ENCODE measurements around the gene SLC12A7. TPM values are rescaled to one million over a fixed set of nuclear protein-coding genes. Genes with fewer than 3 reads are reported as not detected.

Gene SLC12A7
- total RNA-seq, 1 experiment from 2014 or later: 30.8 TPM

- no peak for TF ChIP-seq CTCF (conservative IDR thresholded peaks at IDR 0.05)
- H2BK5ac ChIP-seq (ENCODE audit: insufficient read length, low read length): no peak overlapping the region
- no peak overlapping the region for H2AK5ac ChIP-seq (ENCODE audit: insufficient read length, low read length)
- no peak overlapping the region for H3K4ac ChIP-seq (ENCODE audit: low read depth, low read length)
- Mint-ChIP-seq H3K4me3 (no peak overlapping the region), H3K36me3 (ENCODE audit: insufficient read depth in 1 of 3, low read depth in 3 of 3) (peaks cover 8 to 22% (median 19%) of the 10 kb centered on the region in 3 experiments), H3K27me3 (ENCODE audit: low read depth) (no peaks in the 10 kb centered on the region), H3K27ac (peak overlapping the region in 2 of 3 experiments; percentile 40 to 53; a peak in 3 of 7 replicates), H3K4me1 (peaks cover 25 to 52% of the 10 kb centered on the region in 2 experiments), H3K9me3 (no peaks in the 10 kb centered on the region)
- no peak overlapping the region for H2BK20ac ChIP-seq (ENCODE audit: low read depth, low read length, poor library complexity, severe bottlenecking)
- no peak overlapping the region for H3K23ac ChIP-seq (ENCODE audit: insufficient read length, low read depth, low read length)
- H3K9ac ChIP-seq (ENCODE audit: extremely low read depth, insufficient read length, low read length): no peak overlapping the region
- H3K4me1 ChIP-seq (ENCODE audit: insufficient read depth, low read length): no peaks in the 10 kb centered on the region; the same call in 1 of the 2 replicates
- H3K79me2 ChIP-seq (ENCODE audit: insufficient read depth, low read length): no peaks in the 10 kb centered on the region
- WGBS (ENCODE audit: extremely low coverage, insufficient read length, low lambda C conversion rate): no CpG with 5 or more reads among the region's 22 CpGs
- no peaks in the 10 kb centered on the region for H3K9me3 ChIP-seq (ENCODE audit: control insufficient read depth, low read depth, low read length)
- no peak overlapping the region for H3K56ac ChIP-seq (ENCODE audit: insufficient read length, low read depth, low read length)
- no peak overlapping the region for H3T11ph ChIP-seq (ENCODE audit: low read length)
- no peak overlapping the region for H3K27ac ChIP-seq (ENCODE audit: insufficient read length, low read depth, low read length)
- H4K8ac ChIP-seq (replicated peaks; ENCODE audit: insufficient read length, low read depth, low read length): no peak overlapping the region
- no peak overlapping the region for H2BK15ac ChIP-seq (ENCODE audit: low read depth, low read length)
- H3K79me1 ChIP-seq (ENCODE audit: insufficient read depth, low read depth, low read length, poor library complexity, severe bottlenecking): no peaks in the 10 kb centered on the region
- H4K20me1 ChIP-seq (ENCODE audit: control insufficient read depth, insufficient read depth, insufficient read length): no peaks in the 10 kb centered on the region
- no peak overlapping the region for H4K5ac ChIP-seq (ENCODE audit: insufficient read length, low read depth, low read length)
- no peak overlapping the region for H2AFZ ChIP-seq (ENCODE audit: low read length)
- no peak overlapping the region for H3K14ac ChIP-seq (ENCODE audit: insufficient read depth, low read length)
- H3K27me3 ChIP-seq (ENCODE audit: insufficient read depth, low read length): no peaks in the 10 kb centered on the region
- no peaks in the 10 kb centered on the region for H3K23me2 ChIP-seq (ENCODE audit: insufficient read length, low read depth, low read length, poor library complexity, severe bottlenecking)
- H3K18ac ChIP-seq (ENCODE audit: insufficient read length, low read depth, low read length): no peak overlapping the region
- H4K91ac ChIP-seq (ENCODE audit: insufficient read length, low read depth, low read length): no peak overlapping the region
- H3K4me2 ChIP-seq (ENCODE audit: insufficient read depth, insufficient read length, low read length): no peak overlapping the region
- H2BK12ac ChIP-seq (ENCODE audit: insufficient read length, low read depth, low read length): no peak overlapping the region
- no peak for DNase-seq
- no peak overlapping the region for H2BK120ac ChIP-seq (ENCODE audit: low read depth, low read length, poor library complexity, severe bottlenecking)
These were observed 16.4 kb downstream of the SLC12A7 start for GRCh38 chr5:1095302-1095989.

Data from H9 (cell line).